Ovary (tissue), 9 donors: ENCODE data around the gene POLR2I. TPM values are rescaled to one million over a fixed set of nuclear protein-coding genes. Genes with fewer than 3 reads are reported as not detected.

Source experiments
- DNase-seq, 5 donors: peaks; one replicate each; pipeline ENCODE4 v3.0.0-alpha.2; 2019 to 2020
- H3K27ac ChIP-seq, 2 donors: fragments of 200-600 bp; one replicate each; pipeline versions ENCODE4 v1.5.1 to v1.8.0; 2019 to 2022
- H3K27me3 ChIP-seq: fragments of 200-600 bp; one replicate; pipeline ENCODE4 v1.8.0; 2022
- H3K36me3 ChIP-seq: fragments of 200-600 bp; sonication (generic); one replicate; pipeline ENCODE4 v1.5.1; 2019
- H3K4me1 ChIP-seq: one replicate; pipeline ENCODE4 v1.8.1; 2013; ENCODE audit warnings: mild to moderate bottlenecking, moderate library complexity; ENCODE audit not compliant: insufficient read depth
- H3K4me3 ChIP-seq: fragments of 200-600 bp; sonication (generic); one replicate; pipeline ENCODE4 v1.5.1; 2017
- H3K9me3 ChIP-seq, 2 donors: fragments of 200-600 bp in 1 of 2; sonication (generic) in 1 of 2; one replicate each; pipeline versions ENCODE4 v1.5.1 to v1.8.1; 2013 to 2019; ENCODE audit warnings: mild to moderate bottlenecking in 1 of 2, moderate library complexity in 1 of 2
- EP300 ChIP-seq: sonication (generic); formaldehyde crosslinking; IDR thresholded peaks from one replicate; pipeline ENCODE4 v1.6.1; 2017; ENCODE audit warnings: antibody characterized with exemption
- POLR2A ChIP-seq: fragments of 450-650 bp; IDR thresholded peaks from one replicate; pipeline ENCODE4 v1.6.1; 2017; ENCODE audit warnings: antibody characterized with exemption, mild to moderate bottlenecking, moderate library complexity
- WGBS, 3 donors: extraction: QIAGEN DNeasy Blood & Tissue Kit in 1 of 3; methylation state at CpG; one replicate each; pipeline versions ENCODE4 v1.1.5 to v1.1.7; 2013 to 2017; 5-methylcytosine and 5-hydroxymethylcytosine counted together
- intact Hi-C, 4 donors: fragments of 100-400 bp; cut with DNase I; formaldehyde crosslinking; loops; one replicate each; pipeline versions ENCODE4 v1.11.0 to v1.15.1; 2022 to 2023
- polyA plus RNA-seq, 2 donors: library from polyadenylated mRNA; stranded (reverse); fragments of 200-250 nt in 1 of 2; fragments of 350-450 nt in 1 of 2; fragmentation: Illumina TruSeq in 1 of 2; extraction: RNeasy Lipid Tissue Mini Kit (QIAGEN cat#74804) in 1 of 2; gene quantifications; one replicate each; pipeline ENCODE4 v1.2.3, GENCODE V29; 2013 to 2014
- total RNA-seq, 7 donors: library from RNA; depleted of rRNA in 2 of 7; stranded (reverse); fragments of >200 nt in 2 of 7; fragmentation: NEBNext Ultra II Directional in 3 of 7; extraction: Animal tissue kit (Norgen Biotek cat#: 25700) in 3 of 7; gene quantifications; one replicate each; pipeline versions ENCODE4 v1.1.0 to v1.2.4, GENCODE V29; 2016 to 2023
- TF ChIP-seq, protein P1 (sequence below), 3 donors: fragments of 450-650 bp in 2 of 3; fragments of 200-600 bp in 1 of 3; IDR thresholded peaks; one replicate each; pipeline versions ENCODE4 v1.5.1 to v1.8.0; 2016 to 2022; ENCODE audit warnings: antibody characterized with exemption in 3 of 3, mild to moderate bottlenecking in 1 of 3
- donor health status: DM: no; HTN: no; CAD: no; lungs with moderate emphysema.
- donor health status: DM: no; HTN: no; CAD: no.
- donor health status: Bipolar disorder and iron deficiency.
- donor health status: DM: yes; HTN: yes; CAD: no.
- donor health status: DM: no; HTN: no; CAD: no.
- donor health status: DM: yes; HTN: yes; CAD: no.

POLR2I gene
- total and polyA plus RNA-seq, 9 donors: 49.4 to 84.8 (median 70.0) TPM

DNA sequence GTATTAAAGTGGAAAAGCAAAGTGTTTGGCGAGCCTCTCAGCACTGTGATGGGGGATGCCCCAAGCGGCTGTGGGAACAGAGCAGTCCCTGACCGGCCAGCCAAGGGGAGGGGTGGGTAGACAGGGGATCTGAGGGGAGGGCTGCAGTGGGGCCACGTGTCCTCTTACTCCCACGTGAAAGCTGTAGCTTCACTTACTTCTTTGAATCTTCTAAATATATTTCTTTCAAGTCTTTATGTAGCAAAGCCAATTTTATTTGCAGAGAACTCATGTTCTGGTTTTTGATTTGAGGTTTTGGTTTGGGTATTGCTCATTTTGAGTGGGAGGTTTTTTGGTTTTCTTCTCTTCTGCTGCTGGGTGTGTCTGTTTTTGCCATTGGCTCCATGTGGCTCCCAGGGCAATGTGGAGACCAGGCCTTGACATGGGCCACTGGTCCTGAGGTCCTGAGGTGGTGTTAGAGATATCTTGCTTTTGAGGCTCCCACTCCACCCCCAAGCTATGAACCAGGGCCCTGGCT lies 21.5 kb downstream of the POLR2I start:
- 14 to 25% (median 19%) methylated on average over 5 of the region's 5 CpGs for WGBS, 3 donors
- intact Hi-C loops: no loop called here
- Histone ChIP-seq H3K36me3 (no peaks in the 10 kb centered on the region), H3K27me3 (no peaks in the 10 kb centered on the region), H3K9me3 (no peaks in the 10 kb centered on the region), H3K27ac (no peak overlapping the region), H3K4me3 (no peak overlapping the region), H3K4me1 (no peaks in the 10 kb centered on the region)
- TF ChIP-seq POLR2A (no peak), EP300 (no peak)
- TF ChIP-seq, protein P1, sequence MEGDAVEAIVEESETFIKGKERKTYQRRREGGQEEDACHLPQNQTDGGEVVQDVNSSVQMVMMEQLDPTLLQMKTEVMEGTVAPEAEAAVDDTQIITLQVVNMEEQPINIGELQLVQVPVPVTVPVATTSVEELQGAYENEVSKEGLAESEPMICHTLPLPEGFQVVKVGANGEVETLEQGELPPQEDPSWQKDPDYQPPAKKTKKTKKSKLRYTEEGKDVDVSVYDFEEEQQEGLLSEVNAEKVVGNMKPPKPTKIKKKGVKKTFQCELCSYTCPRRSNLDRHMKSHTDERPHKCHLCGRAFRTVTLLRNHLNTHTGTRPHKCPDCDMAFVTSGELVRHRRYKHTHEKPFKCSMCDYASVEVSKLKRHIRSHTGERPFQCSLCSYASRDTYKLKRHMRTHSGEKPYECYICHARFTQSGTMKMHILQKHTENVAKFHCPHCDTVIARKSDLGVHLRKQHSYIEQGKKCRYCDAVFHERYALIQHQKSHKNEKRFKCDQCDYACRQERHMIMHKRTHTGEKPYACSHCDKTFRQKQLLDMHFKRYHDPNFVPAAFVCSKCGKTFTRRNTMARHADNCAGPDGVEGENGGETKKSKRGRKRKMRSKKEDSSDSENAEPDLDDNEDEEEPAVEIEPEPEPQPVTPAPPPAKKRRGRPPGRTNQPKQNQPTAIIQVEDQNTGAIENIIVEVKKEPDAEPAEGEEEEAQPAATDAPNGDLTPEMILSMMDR (IDR thresholded peaks at IDR 0.05): no peak
- no peak for DNase-seq

DNA sequence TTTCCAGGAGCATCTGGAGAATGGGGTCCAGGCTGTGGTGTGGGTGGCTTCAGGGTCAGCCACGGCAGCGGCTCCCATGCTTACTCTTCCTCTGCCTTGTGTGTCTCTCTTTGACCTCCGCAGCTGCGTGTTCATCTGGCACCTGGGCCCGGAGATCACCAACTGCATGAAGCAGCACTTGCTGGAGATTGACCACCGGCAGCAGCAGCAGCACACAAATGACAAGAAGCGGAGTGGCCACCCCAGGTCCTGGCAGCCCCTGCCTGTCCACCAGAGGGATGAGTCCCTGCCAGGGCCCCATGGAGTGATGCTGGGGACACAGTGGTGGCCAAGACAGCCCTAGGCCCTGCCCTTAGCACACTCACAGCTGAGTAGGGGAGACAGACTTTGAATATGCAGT lies 22.1 kb downstream of the POLR2I start:
- Histone ChIP-seq H3K4me1 (no peaks in the 10 kb centered on the region), H3K27me3 (no peaks in the 10 kb centered on the region), H3K27ac (no peak overlapping the region), H3K36me3 (no peaks in the 10 kb centered on the region), H3K4me3 (no peak overlapping the region), H3K9me3 (no peaks in the 10 kb centered on the region)
- no peak for DNase-seq
- intact Hi-C loops: no loop called here
- WGBS, 3 donors: 84 to 93% (median 89%) methylated on average over 4 to 7 of the region's 7 CpGs
- TF ChIP-seq, protein P1 (IDR thresholded peaks at IDR 0.05): no peak
- no peak for TF ChIP-seq EP300
- no peak for TF ChIP-seq POLR2A

DNA sequence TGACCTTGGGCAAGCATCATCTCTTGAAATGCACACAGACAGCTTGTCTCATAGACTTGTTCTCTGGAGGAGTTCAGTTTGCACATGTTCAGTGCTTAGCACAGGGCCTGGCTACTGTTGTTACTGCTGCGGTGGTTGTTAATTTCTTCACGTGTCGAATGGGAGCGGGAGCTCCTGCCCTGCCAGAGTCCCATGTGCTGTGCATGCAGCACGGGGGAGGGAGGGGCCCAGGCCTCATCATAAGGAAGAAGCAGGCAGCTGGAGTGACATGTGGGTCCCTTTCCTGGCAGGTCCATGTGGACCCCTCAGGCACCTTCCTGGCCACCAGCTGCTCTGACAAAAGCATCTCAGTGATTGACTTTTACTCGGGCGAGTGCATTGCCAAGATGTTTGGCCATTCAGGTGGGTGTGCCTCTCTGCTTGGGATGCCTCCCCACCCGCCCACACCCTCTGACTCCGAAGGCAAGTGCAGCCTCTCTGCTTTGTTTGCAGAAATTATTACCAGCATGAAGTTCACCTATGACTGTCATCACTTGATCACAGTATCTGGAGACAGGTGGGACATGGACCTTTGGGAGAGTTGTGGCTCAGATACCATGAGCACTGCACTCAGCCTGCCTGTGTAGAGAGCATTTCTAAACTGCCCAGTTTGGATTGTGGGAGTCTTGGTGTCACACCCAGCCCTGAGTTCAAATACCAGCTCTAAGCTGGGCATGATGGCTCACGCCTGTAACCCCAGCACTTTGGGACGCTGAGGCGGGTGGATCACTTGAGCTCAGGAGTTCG lies 23.6 kb downstream of the POLR2I start:
- WGBS, 3 donors: 76 to 91% (median 78%) methylated on average over 13 of the region's 13 CpGs
- Histone ChIP-seq H3K27me3 (no peaks in the 10 kb centered on the region), H3K9me3 (no peaks in the 10 kb centered on the region), H3K4me3 (no peak overlapping the region), H3K27ac (no peak overlapping the region), H3K4me1 (no peaks in the 10 kb centered on the region), H3K36me3 (no peaks in the 10 kb centered on the region)
- TF ChIP-seq EP300 (no peak), POLR2A (no peak)
- TF ChIP-seq, protein P1 (IDR thresholded peaks at IDR 0.05): no peak
- intact Hi-C loops: no loop called here
- no peak for DNase-seq

- Histone ChIP-seq H3K9me3 (no peaks in the 10 kb centered on the region), H3K27ac (no peak overlapping the region), H3K4me1 (no peaks in the 10 kb centered on the region), H3K36me3 (no peaks in the 10 kb centered on the region), H3K27me3 (no peaks in the 10 kb centered on the region), H3K4me3 (no peak overlapping the region)
- DNase-seq: no peak
- TF ChIP-seq, protein P1 (IDR thresholded peaks at IDR 0.05): no peak
- intact Hi-C loops: no loop called here
- WGBS, 3 donors: 89 to 92% (median 91%) methylated on average over 5 of the region's 5 CpGs
These were observed 24.8 kb downstream of the POLR2I start for GRCh38 chr19:36089847-36090246.
